ENCODE data around the gene POLR2H. TPM values are rescaled to one million over a fixed set of nuclear protein-coding genes. Genes with fewer than 3 reads are reported as not detected.
A peak's percentile ranks its signal among the peaks of the same experiment; 100 is the strongest.

The POLR2H gene
- total RNA-seq, 1 experiment from 2014 or later, result 92.6 TPM

DNA sequence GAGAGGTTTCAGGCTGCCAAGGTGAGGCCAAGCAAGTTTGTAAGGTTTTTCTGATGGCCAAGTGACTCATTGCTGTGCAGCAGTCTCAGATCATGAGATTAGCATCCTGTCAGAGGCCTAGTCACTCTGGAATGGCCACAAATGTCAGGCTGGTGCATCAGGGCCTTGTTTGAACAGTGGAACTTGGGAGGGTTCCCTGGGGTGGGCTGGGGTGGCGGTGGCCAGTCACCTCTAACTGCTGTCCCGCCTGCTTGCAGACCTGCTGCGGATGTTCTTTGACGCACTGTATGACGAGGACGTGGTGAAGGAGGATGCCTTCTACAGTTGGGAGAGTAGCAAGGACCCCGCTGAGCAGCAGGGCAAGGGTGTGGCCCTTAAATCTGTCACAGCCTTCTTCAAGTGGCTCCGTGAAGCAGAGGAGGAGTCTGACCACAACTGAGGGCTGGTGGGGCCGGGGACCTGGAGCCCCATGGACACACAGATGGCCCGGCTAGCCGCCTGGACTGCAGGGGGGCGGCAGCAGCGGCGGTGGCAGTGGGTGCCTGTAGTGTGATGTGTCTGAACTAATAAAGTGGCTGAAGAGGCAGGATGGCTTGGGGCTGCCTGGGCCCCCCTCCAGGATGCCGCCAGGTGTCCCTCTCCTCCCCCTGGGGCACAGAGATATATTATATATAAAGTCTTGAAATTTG, 26.9 kb upstream of the POLR2H start:
- intact Hi-C loops (cut with micrococcal nuclease; ENCODE audit: unreplicated experiment), result no loop called here
- H3K27me3 ChIP-seq (replicated peaks; ENCODE audit: insufficient read depth, low read depth, low read length, poor library complexity), result no peaks in the 10 kb centered on the region
- H3K4me1 ChIP-seq (ENCODE audit: insufficient read depth, low read length, poor library complexity, severe bottlenecking), result peaks cover 30% of the 10 kb centered on the region
- H3K9me3 ChIP-seq (ENCODE audit: low read depth, low read length, poor library complexity, severe bottlenecking), result no peaks in the 10 kb centered on the region
- ChIA-PET CTCF (no interaction called here), POLR2A (ENCODE audit: low non-redundant PET) (no interaction called here)
- H3K36me3 ChIP-seq (ENCODE audit: insufficient read depth, low read length, poor library complexity, severe bottlenecking), result peaks cover 56% of the 10 kb centered on the region
- no peak for DNase-seq (ENCODE audit: low spot score)
- H3K4me3 ChIP-seq (ENCODE audit: low read depth, low read length, poor library complexity, severe bottlenecking), result no peak overlapping the region
- H3K27ac ChIP-seq (ENCODE audit: low read depth, low read length, poor library complexity, severe bottlenecking), result peak overlapping the region; percentile 95
- no TSS peak for BruUV-seq (replicated peaks)
- TF ChIP-seq, protein P1, sequence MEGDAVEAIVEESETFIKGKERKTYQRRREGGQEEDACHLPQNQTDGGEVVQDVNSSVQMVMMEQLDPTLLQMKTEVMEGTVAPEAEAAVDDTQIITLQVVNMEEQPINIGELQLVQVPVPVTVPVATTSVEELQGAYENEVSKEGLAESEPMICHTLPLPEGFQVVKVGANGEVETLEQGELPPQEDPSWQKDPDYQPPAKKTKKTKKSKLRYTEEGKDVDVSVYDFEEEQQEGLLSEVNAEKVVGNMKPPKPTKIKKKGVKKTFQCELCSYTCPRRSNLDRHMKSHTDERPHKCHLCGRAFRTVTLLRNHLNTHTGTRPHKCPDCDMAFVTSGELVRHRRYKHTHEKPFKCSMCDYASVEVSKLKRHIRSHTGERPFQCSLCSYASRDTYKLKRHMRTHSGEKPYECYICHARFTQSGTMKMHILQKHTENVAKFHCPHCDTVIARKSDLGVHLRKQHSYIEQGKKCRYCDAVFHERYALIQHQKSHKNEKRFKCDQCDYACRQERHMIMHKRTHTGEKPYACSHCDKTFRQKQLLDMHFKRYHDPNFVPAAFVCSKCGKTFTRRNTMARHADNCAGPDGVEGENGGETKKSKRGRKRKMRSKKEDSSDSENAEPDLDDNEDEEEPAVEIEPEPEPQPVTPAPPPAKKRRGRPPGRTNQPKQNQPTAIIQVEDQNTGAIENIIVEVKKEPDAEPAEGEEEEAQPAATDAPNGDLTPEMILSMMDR (conservative IDR thresholded peaks at IDR 0.05; ENCODE audit: low read depth, low read length), result no peak
- no peak for TF ChIP-seq EZH2 (IDR thresholded peaks at IDR 0.05; ENCODE audit: borderline replicate concordance, low read depth, low read length, poor library complexity, severe bottlenecking)

DNA sequence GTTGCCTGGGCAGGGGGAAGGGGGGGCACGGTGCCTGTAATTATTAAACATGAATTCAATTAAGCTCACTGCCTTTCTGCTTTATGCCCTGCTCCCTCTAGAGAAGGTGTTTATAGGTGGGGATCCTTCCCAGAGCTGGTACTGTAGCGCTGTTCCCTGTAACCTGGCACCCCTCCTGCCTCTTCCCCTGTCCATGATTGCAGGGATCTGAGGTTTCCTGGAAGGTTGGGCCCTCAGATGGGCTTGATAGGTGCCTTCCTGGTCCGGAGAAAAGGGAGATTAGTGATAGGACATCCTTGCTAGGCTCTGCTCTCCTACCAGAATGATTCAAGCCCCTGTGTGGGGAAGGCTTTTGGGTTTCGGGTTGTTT, 26.2 kb upstream of the POLR2H start:
- Histone ChIP-seq H3K27me3 (replicated peaks; ENCODE audit: insufficient read depth, low read depth, low read length, poor library complexity) (no peaks in the 10 kb centered on the region), H3K9me3 (ENCODE audit: low read depth, low read length, poor library complexity, severe bottlenecking) (no peaks in the 10 kb centered on the region), H3K4me1 (ENCODE audit: insufficient read depth, low read length, poor library complexity, severe bottlenecking) (peaks cover 30% of the 10 kb centered on the region), H3K36me3 (ENCODE audit: insufficient read depth, low read length, poor library complexity, severe bottlenecking) (peaks cover 49% of the 10 kb centered on the region), H3K4me3 (ENCODE audit: low read depth, low read length, poor library complexity, severe bottlenecking) (peak overlapping the region; percentile 90), H3K27ac (ENCODE audit: low read depth, low read length, poor library complexity, severe bottlenecking) (peak overlapping the region; percentile 95)
- BruUV-seq (replicated peaks), result no TSS peak
- intact Hi-C loops (cut with micrococcal nuclease; ENCODE audit: unreplicated experiment), result no loop called here
- TF ChIP-seq EZH2 (IDR thresholded peaks at IDR 0.05; ENCODE audit: borderline replicate concordance, low read depth, low read length, poor library complexity, severe bottlenecking), result no peak
- TF ChIP-seq, protein P1 (conservative IDR thresholded peaks at IDR 0.05; ENCODE audit: low read depth, low read length), result no peak
- DNase-seq (ENCODE audit: low spot score), result peak; percentile 32
- ChIA-PET CTCF (no interaction called here), POLR2A (ENCODE audit: low non-redundant PET) (no interaction called here)

DNA sequence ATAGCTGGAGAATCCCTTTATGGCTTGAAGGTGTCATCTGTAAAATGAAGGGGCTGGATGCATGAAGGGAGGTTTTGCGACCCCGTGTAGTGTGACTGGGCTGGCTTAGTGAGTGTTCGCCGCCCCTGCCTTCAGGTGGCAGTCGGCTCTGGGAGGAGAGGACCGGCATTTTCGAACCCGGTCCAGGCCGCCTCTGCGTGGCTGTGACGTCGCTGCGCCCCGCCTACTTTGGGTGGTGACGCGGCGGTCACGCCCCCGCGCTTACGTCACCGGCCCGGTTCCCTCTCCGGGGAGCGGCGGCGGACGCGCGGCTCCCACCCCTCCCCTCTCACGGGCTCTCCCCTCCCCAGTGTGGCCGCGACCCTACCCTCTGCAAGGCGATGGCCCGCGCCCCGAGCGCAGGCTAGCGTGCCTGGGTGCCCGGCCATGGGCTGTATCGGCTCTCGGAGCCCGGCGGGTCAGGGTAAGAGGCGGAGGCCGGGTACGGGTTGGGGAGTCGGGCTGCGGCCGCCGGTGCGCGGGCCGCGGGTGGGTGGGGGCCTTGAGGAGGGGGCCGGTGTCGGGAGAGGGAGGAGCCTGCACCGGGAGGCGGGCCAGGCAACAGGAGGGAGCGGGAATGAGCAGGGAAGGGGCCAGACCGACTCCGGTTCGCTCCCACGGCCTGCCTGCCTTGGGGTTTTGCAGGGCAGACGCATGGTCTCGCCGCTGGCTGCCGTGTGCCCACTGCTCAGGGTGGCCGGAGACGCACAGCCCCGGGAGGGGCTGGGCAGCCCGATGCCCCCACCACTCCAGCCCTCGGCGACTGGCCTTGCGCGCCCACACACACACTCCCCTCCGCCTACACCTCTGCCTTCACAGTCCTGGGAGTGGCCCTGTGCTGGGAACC, 25.6 kb upstream of the POLR2H start:
- TF ChIP-seq, protein P1 (conservative IDR thresholded peaks at IDR 0.05; ENCODE audit: low read depth, low read length), result 0 out of 2 replicates have a peak, but pooled peaks have one; percentile 8
- no peak for TF ChIP-seq EZH2 (IDR thresholded peaks at IDR 0.05; ENCODE audit: borderline replicate concordance, low read depth, low read length, poor library complexity, severe bottlenecking)
- H3K36me3 ChIP-seq (ENCODE audit: insufficient read depth, low read length, poor library complexity, severe bottlenecking), result peaks cover 43% of the 10 kb centered on the region
- H3K4me1 ChIP-seq (ENCODE audit: insufficient read depth, low read length, poor library complexity, severe bottlenecking), result peaks cover 30% of the 10 kb centered on the region
- ChIA-PET CTCF (no interaction called here), POLR2A (ENCODE audit: low non-redundant PET) (no interaction called here)
- DNase-seq (ENCODE audit: low spot score), result peak; percentile 84
- peak overlapping the region; percentile 95 for H3K27ac ChIP-seq (ENCODE audit: low read depth, low read length, poor library complexity, severe bottlenecking)
- no peaks in the 10 kb centered on the region for H3K27me3 ChIP-seq (replicated peaks; ENCODE audit: insufficient read depth, low read depth, low read length, poor library complexity)
- no TSS peak for BruUV-seq (replicated peaks)
- no peaks in the 10 kb centered on the region for H3K9me3 ChIP-seq (ENCODE audit: low read depth, low read length, poor library complexity, severe bottlenecking)
- H3K4me3 ChIP-seq (ENCODE audit: low read depth, low read length, poor library complexity, severe bottlenecking), result peak overlapping the region; percentile 90
- intact Hi-C loops (cut with micrococcal nuclease; ENCODE audit: unreplicated experiment), result no loop called here
